Epithelial cell of proximal tubule (primary cell): ENCODE results near the gene INSC. TPM values are rescaled to one million over a fixed set of nuclear protein-coding genes. Genes with fewer than 3 reads are reported as not detected.

ENCODE experiments used
- DNase-seq: peaks from one replicate; pipeline ENCODE4 v3.0.0-alpha.2; 2011; ENCODE audit warnings: low read depth
- H3K4me3 ChIP-seq: 2 replicates; pipeline ENCODE4 v1.5.1; 2011; ENCODE audit warnings: low read depth, mild to moderate bottlenecking, low read length
- total RNA-seq: library from RNA; depleted of rRNA; stranded (reverse); fragments of >200 nt; gene quantifications from 2 replicates; pipeline ENCODE4 v1.2.3, GENCODE V29; 2015
- TF ChIP-seq, protein P1 (sequence below): conservative IDR thresholded peaks from 2 replicates; pipeline ENCODE4 v1.5.1; 2012; ENCODE audit warnings: low read depth, mild to moderate bottlenecking, low read length

INSC gene
- total RNA-seq, 1 donor from 2014 or later, result 0.81 TPM

DNA sequence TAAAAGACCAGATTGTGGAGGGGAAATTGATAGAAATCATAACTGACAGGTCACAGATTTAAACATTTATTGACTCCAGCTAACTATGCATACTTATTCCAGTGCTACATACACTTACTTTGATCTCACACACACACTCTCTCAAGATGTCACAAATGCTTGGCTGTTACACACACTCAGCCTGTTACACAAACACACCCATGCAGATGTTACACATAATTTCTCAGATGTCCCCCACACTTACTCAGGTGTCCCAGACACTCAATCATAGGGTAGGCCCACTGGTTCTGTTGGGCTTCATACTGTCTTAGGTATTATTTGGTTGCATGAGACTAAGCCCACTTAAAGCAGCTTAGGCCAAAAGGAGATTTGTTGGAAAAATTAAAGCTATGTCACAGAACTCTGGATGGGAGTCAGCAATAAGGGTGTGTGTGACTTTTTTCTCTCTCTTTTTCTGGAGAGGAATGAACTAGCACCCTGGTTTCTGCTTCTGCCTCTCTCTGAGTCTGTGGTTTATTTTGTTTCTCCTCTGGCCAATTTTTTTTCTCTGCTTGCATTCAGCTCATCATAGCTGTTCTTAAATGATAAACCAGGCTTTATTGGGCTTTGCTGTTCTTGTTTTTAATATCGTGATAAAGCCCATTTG, 179.4 kb downstream of the INSC start:
- TF ChIP-seq, protein P1, sequence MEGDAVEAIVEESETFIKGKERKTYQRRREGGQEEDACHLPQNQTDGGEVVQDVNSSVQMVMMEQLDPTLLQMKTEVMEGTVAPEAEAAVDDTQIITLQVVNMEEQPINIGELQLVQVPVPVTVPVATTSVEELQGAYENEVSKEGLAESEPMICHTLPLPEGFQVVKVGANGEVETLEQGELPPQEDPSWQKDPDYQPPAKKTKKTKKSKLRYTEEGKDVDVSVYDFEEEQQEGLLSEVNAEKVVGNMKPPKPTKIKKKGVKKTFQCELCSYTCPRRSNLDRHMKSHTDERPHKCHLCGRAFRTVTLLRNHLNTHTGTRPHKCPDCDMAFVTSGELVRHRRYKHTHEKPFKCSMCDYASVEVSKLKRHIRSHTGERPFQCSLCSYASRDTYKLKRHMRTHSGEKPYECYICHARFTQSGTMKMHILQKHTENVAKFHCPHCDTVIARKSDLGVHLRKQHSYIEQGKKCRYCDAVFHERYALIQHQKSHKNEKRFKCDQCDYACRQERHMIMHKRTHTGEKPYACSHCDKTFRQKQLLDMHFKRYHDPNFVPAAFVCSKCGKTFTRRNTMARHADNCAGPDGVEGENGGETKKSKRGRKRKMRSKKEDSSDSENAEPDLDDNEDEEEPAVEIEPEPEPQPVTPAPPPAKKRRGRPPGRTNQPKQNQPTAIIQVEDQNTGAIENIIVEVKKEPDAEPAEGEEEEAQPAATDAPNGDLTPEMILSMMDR, result no peak
- no peak overlapping the region for H3K4me3 ChIP-seq
- DNase-seq, result no peak

DNA sequence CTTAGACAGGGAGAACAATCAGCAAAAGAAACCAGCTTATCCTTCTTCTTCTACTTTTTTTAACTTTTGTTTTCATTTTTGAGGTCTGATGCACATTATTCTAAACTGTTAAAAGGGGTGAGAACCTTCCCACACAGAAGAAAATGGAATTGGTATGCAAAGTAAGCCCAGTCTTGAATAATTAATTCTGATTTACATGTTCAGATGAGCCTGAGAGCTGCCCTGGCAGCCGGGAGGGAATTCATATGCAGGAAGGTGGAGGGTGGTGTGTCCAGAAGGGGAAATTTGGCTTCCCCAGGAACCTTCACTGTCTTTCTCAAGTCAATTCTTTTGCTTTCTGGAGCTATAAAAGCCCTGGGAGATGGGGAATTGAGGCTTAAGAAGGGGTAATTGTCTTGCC, 181.0 kb downstream of the INSC start:
- no peak overlapping the region for H3K4me3 ChIP-seq
- TF ChIP-seq, protein P1, result no peak
- no peak for DNase-seq

Other genes starting within 250 kb of the INSC start
- 6.2 and 9.8 TPM in 2 replicates for gene CYP2R1, start 222.7 kb upstream of the INSC start, total RNA-seq
- gene CALCA, start 142.6 kb upstream of the INSC start, total RNA-seq, result 0.29 TPM in 1 of 2 replicates, not detected in the other
- gene CALCB, start 41.3 kb upstream of the INSC start, total RNA-seq, result 0.29 and 0.72 TPM in 2 replicates